Kidney (tissue), 14 donors: Measurements from ENCODE around the gene CHST3. TPM values are rescaled to one million over a fixed set of nuclear protein-coding genes. Genes with fewer than 3 reads are reported as not detected.

Experiments used
- DNase-seq, 5 donors: peaks; one replicate each; pipeline ENCODE4 v3.0.0-alpha.2; 2013 to 2020
- FAIRE-seq: peaks from 2 replicates; lab custom pipeline; 2012; peaks lifted over from hg19 to GRCh38; lab: Jason Lieb, UNC
- H3K27ac ChIP-seq, 2 donors: one replicate each; pipeline ENCODE4 v1.7.0; 2013; ENCODE audit warnings: low read depth in 2 of 2, low read length in 2 of 2, inconsistent platforms in 1 of 2
- H3K27me3 ChIP-seq: one replicate; pipeline ENCODE4 v1.7.1; 2013; ENCODE audit warnings: low read length, inconsistent platforms; ENCODE audit not compliant: control insufficient read depth, insufficient read depth
- H3K36me3 ChIP-seq, 3 donors: one replicate each; pipeline versions ENCODE4 v1.7.0 to v1.7.1; 2013; ENCODE audit warnings: low read length in 3 of 3, control low read depth in 1 of 3, inconsistent platforms in 1 of 3; ENCODE audit not compliant: insufficient read depth in 3 of 3, control insufficient read depth in 2 of 3
- H3K4me1 ChIP-seq, 3 donors: one replicate each; pipeline versions ENCODE4 v1.7.0 to v1.7.1; 2013; ENCODE audit warnings: low read length in 3 of 3, inconsistent platforms in 1 of 3, low read depth in 1 of 3; ENCODE audit not compliant: control insufficient read depth in 2 of 3, insufficient read depth in 2 of 3
- H3K4me3 ChIP-seq, 3 donors: one replicate each; pipeline versions ENCODE4 v1.7.0 to v1.8.1; 2013; ENCODE audit warnings: low read length in 3 of 3, control low read depth in 1 of 3, inconsistent platforms in 1 of 3
- H3K9ac ChIP-seq, 3 donors: one replicate each; pipeline versions ENCODE4 v1.7.0 to v1.7.1; 2013; ENCODE audit warnings: low read length in 3 of 3, control low read depth in 1 of 3, inconsistent platforms in 1 of 3
- H3K9me3 ChIP-seq, 3 donors: one replicate each; pipeline versions ENCODE4 v1.7.0 to v1.7.1; 2013; ENCODE audit warnings: low read length in 3 of 3, control low read depth in 1 of 3, inconsistent platforms in 1 of 3; ENCODE audit not compliant: control insufficient read depth in 2 of 3, insufficient read depth in 1 of 3
- CTCF ChIP-seq: IDR thresholded peaks from 3 replicates; pipeline ENCODE4 v1.5.1; 2012; ENCODE audit warnings: mild to moderate bottlenecking, moderate library complexity, borderline replicate concordance; ENCODE audit not compliant: insufficient read depth; ENCODE audit errors: extremely low read depth
- intact Hi-C: fragments of 100-400 bp; cut with DNase I; formaldehyde crosslinking; loops from one replicate; pipeline ENCODE4 v1.11.1; 2022
- polyA plus RNA-seq: library from polyadenylated mRNA; stranded (reverse); fragments of 350-450 nt; fragmentation: Illumina TruSeq; extraction: RNeasy Lipid Tissue Mini Kit (QIAGEN cat#74804); gene quantifications from one replicate; pipeline ENCODE4 v1.2.3, GENCODE V29; 2014; ENCODE audit warnings: low read depth, low replicate concordance; ENCODE audit not compliant: insufficient read depth
- total RNA-seq: library from RNA; stranded (reverse); fragmentation: NEBNext Ultra II Directional; extraction: Animal tissue kit (Norgen Biotek cat#: 25700); gene quantifications from one replicate; pipeline ENCODE4 v1.2.1, GENCODE V29; 2021
- donor health status: control.
- donor health status: control.
- donor health status: control.
- donor health status: control.
- donor health status: control.
- donor health status: DM: yes; HTN: yes; CAD: no.
- donor health status: Normal renal cell carcinoma (clear cell type).

Gene CHST3
- total and polyA plus RNA-seq, 2 donors from 2014 or later: 9.1 to 31.5 TPM

- no peak overlapping the region for H3K9ac ChIP-seq
Observed at GRCh38 chr10:72034761-72035160, 70.6 kb downstream of the CHST3 start.

GRCh38 chr10:72035252-72035887 is 71.2 kb downstream of the CHST3 start:
- no peaks in the 10 kb centered on the region for H3K27me3 ChIP-seq
- intact Hi-C loops: no loop called here
- FAIRE-seq (no peak), DNase-seq (no peak)
- no peak overlapping the region for H3K4me3 ChIP-seq
- no peaks in the 10 kb centered on the region for H3K36me3 ChIP-seq
- no peak overlapping the region for H3K27ac ChIP-seq
- H3K9me3 ChIP-seq: no peaks in the 10 kb centered on the region
- peaks cover 0 to 5% (median 0%) of the 10 kb centered on the region in 3 donors for H3K4me1 ChIP-seq
- TF ChIP-seq CTCF: no peak
- H3K9ac ChIP-seq: no peak overlapping the region

More at GRCh38 chr10:72034761-72035160, 70.6 kb downstream of the CHST3 start:
- peaks cover 0 to 5% (median 0%) of the 10 kb centered on the region in 3 donors for H3K4me1 ChIP-seq
- DNase-seq (no peak), FAIRE-seq (no peak)
- intact Hi-C loops: no loop called here
- H3K27me3 ChIP-seq: no peaks in the 10 kb centered on the region
- TF ChIP-seq CTCF: no peak
- H3K36me3 ChIP-seq: no peaks in the 10 kb centered on the region
- H3K27ac ChIP-seq: no peak overlapping the region
- no peaks in the 10 kb centered on the region for H3K9me3 ChIP-seq
- no peak overlapping the region for H3K4me3 ChIP-seq

DNA sequence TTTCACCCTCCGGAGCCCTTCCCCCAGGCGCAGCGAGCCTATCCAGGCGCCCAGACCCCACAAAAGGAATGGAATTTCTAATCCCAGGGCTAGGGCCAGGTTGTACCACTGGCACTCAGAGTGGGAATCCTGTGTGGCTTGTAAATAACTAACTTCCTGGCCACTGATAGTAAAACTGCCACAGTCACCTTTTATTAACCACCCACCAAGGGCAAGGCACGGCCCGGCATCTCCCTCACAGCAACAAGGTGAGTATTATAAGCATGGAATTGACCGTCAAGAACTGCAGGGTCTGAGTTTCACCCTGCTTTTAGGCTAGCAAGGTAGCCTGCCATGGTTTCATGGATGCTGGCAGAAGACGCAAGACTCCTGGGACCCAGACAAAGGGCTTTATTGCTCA is 73.1 kb downstream of the CHST3 start:
- intact Hi-C loops: no loop called here
- H3K9me3 ChIP-seq: no peaks in the 10 kb centered on the region
- no peak overlapping the region for H3K4me3 ChIP-seq
- no peak overlapping the region for H3K27ac ChIP-seq
- H3K4me1 ChIP-seq: peaks cover 0 to 5% (median 0%) of the 10 kb centered on the region in 3 donors
- no peaks in the 10 kb centered on the region for H3K36me3 ChIP-seq
- H3K9ac ChIP-seq: no peak overlapping the region
- DNase-seq (no peak), FAIRE-seq (no peak)
- TF ChIP-seq CTCF: no peak
- H3K27me3 ChIP-seq: no peaks in the 10 kb centered on the region
